HCT116 (cell line): Measurements from ENCODE around the gene CNTN4. TPM values are rescaled to one million over a fixed set of nuclear protein-coding genes. Genes with fewer than 3 reads are reported as not detected.
A peak's percentile ranks its signal among the peaks of the same experiment; 100 is the strongest.

Experiments used
- ATAC-seq: fragments of 200-7000 bp; cut with Tn5 transposase; 2 replicates; pipeline ENCODE4 v1.9.1; 2020; ENCODE audit warnings: mild to moderate bottlenecking, moderate library complexity
- BruUV-seq: library from RNA; stranded (reverse); fragments of 400-500 nt; replicated peaks from 2 replicates; lab custom pipeline; 2021; lab: Mats Ljungman, UMichigan
- CTCF ChIA-PET: fragments of 300-600 bp; sonication (Branson Sonifier 250); formaldehyde crosslinking; loops from one replicate; lab custom pipeline; 2021; ENCODE audit warnings: antibody characterized with exemption; lab: Charles Lee
- POLR2A ChIA-PET: fragments of 300-600, 350-600 bp; sonication (Branson Sonifier 250); formaldehyde crosslinking; loops from one replicate; lab custom pipeline; 2021; ENCODE audit warnings: antibody characterized with exemption; lab: Charles Lee
- RAD21 ChIA-PET, 2 experiments: fragments of 300-600 bp; sonication (Branson Sonifier 250); formaldehyde crosslinking; loops; one replicate each; lab custom pipeline; 2023; ENCODE audit warnings: low total read pairs in 2 of 2; ENCODE audit not compliant: uncharacterized antibody in 2 of 2, unreplicated experiment in 2 of 2, low non-redundant PET in 1 of 2; lab: Charles Lee
- DNase-seq: peaks from one replicate; pipeline ENCODE4 v3.0.0-alpha.2; 2010; ENCODE audit warnings: low read depth, low spot score
- H2AFZ ChIP-seq: fragments of 200-600 bp; shearing (Covaris generic), sonication (generic); 2 replicates; pipeline ENCODE4 v1.6.1; 2017; ENCODE audit warnings: low read depth, mixed run types, mixed read lengths, antibody characterized with exemption, low read length; ENCODE audit not compliant: poor library complexity, severe bottlenecking
- H3K27ac ChIP-seq: 2 replicates; pipeline ENCODE4 v1.5.1; 2012; ENCODE audit warnings: low read depth, low read length
- H3K27me3 ChIP-seq: fragments of 200-600 bp; sonication (generic); 2 replicates; pipeline ENCODE4 v1.6.1; 2016; ENCODE audit warnings: mixed run types, low read length, mixed read lengths; ENCODE audit not compliant: insufficient read depth
- H3K36me3 ChIP-seq, 2 experiments: fragments of 200-500 bp in 1 of 2; fragments of 200-600 bp in 1 of 2; sonication (Bioruptor generic) in 1 of 2; sonication (generic) in 1 of 2; 2 replicates each; pipeline versions ENCODE4 v1.5.1 to v1.6.1; 2014 to 2016; ENCODE audit warnings: low read length in 2 of 2, inconsistent platforms in 1 of 2, mixed read lengths in 1 of 2, mixed run types in 1 of 2; ENCODE audit not compliant: insufficient read depth in 2 of 2, control insufficient read depth in 1 of 2
- H3K4me1 ChIP-seq, 2 experiments: fragments of 200-600 bp in 1 of 2; sonication (generic) in 1 of 2; 2 replicates each; pipeline versions ENCODE4 v1.5.1 to v1.6.1; 2012 to 2017; ENCODE audit warnings: low read length in 2 of 2, inconsistent platforms in 1 of 2, mild to moderate bottlenecking in 1 of 2, mixed read lengths in 1 of 2, mixed run types in 1 of 2, moderate library complexity in 1 of 2; ENCODE audit not compliant: insufficient read depth in 2 of 2, control insufficient read depth in 1 of 2
- H3K4me2 ChIP-seq: fragments of 200-600 bp; sonication (generic); 2 replicates; pipeline ENCODE4 v1.6.1; 2017; ENCODE audit warnings: mixed run types, low read length, mixed read lengths
- H3K4me3 ChIP-seq, 2 experiments: fragments of 200-600 bp in 1 of 2; sonication (generic) in 1 of 2; replicated peaks in 1 of 2; 2 replicates each; pipeline ENCODE4 v1.5.1; 2011 to 2016; ENCODE audit warnings: low read length in 2 of 2, control low read depth in 1 of 2, low read depth in 1 of 2, mild to moderate bottlenecking in 1 of 2, mixed read lengths in 1 of 2, mixed run types in 1 of 2
- H3K79me2 ChIP-seq: fragments of 200-600 bp; sonication (generic); 2 replicates; pipeline ENCODE4 v1.6.1; 2017; ENCODE audit warnings: mild to moderate bottlenecking, mixed run types, low read length, moderate library complexity, mixed read lengths; ENCODE audit not compliant: insufficient read depth
- H3K9ac ChIP-seq: fragments of 200-600 bp; sonication (generic); 2 replicates; pipeline ENCODE4 v1.6.1; 2016; ENCODE audit warnings: low read length, mixed read lengths
- H3K9me2 ChIP-seq: fragments of 200-600 bp; sonication (generic), shearing (Covaris generic); 2 replicates; pipeline ENCODE4 v1.6.1; 2017; ENCODE audit warnings: mixed run types, mild to moderate bottlenecking, moderate library complexity; ENCODE audit not compliant: insufficient read depth
- H3K9me3 ChIP-seq, 2 experiments: fragments of 200-500 bp in 1 of 2; fragments of 200-600 bp in 1 of 2; sonication (Bioruptor generic) in 1 of 2; sonication (generic) in 1 of 2; 2 replicates each; pipeline ENCODE4 v1.6.1; 2014 to 2017; ENCODE audit warnings: low read length in 2 of 2, mixed read lengths in 2 of 2, inconsistent platforms in 1 of 2, low read depth in 1 of 2, mild to moderate bottlenecking in 1 of 2, mixed run types in 1 of 2, moderate library complexity in 1 of 2; ENCODE audit not compliant: control insufficient read depth in 1 of 2, insufficient read depth in 1 of 2
- H4K20me1 ChIP-seq: fragments of 200-600 bp; sonication (generic), shearing (Covaris generic); 2 replicates; pipeline ENCODE4 v1.6.1; 2017; ENCODE audit warnings: mixed run types, mild to moderate bottlenecking, moderate library complexity; ENCODE audit not compliant: insufficient read depth
- CEBPB ChIP-seq: IDR thresholded peaks from 2 replicates; pipeline ENCODE4 v1.6.1; 2012; ENCODE audit warnings: low read depth
- ELF1 ChIP-seq: IDR thresholded peaks from 2 replicates; pipeline ENCODE4 v1.6.1; 2012; ENCODE audit warnings: low read depth, borderline replicate concordance
- FOSL1 ChIP-seq: IDR thresholded peaks from 2 replicates; pipeline ENCODE4 v1.6.1; 2012; ENCODE audit warnings: low read depth
- JUND ChIP-seq: IDR thresholded peaks from 2 replicates; pipeline ENCODE4 v1.6.1; 2012
- POLR2A ChIP-seq: IDR thresholded peaks from 2 replicates; pipeline ENCODE4 v1.7.0; 2011; ENCODE audit warnings: borderline replicate concordance; ENCODE audit not compliant: insufficient read depth, insufficient read length; ENCODE audit errors: extremely low read depth
- REST ChIP-seq: IDR thresholded peaks from 2 replicates; pipeline ENCODE4 v1.6.1; 2012; ENCODE audit warnings: low read depth
- SP1 ChIP-seq: IDR thresholded peaks from 2 replicates; pipeline ENCODE4 v1.6.1; 2012; ENCODE audit warnings: low read depth
- SRF ChIP-seq: IDR thresholded peaks from 2 replicates; pipeline ENCODE4 v1.6.1; 2012; ENCODE audit warnings: low read depth
- TCF7L2 ChIP-seq: IDR thresholded peaks from 2 replicates; pipeline ENCODE4 v1.7.0; 2011; ENCODE audit warnings: borderline replicate concordance, inconsistent platforms; ENCODE audit not compliant: insufficient read depth, insufficient read length; ENCODE audit errors: extremely low read depth
- ZBTB33 ChIP-seq: IDR thresholded peaks from 2 replicates; pipeline ENCODE4 v1.6.1; 2011; ENCODE audit warnings: mild to moderate bottlenecking, low read length, moderate library complexity; ENCODE audit not compliant: insufficient replicate concordance; ENCODE audit errors: extremely low read depth
- intact Hi-C: fragments of 100-400 bp; cut with micrococcal nuclease; formaldehyde crosslinking; loops from 2 replicates; pipeline ENCODE4 v1.10.0; 2022
- total RNA-seq: library from RNA; stranded (reverse); gene quantifications from one replicate; pipeline ENCODE4 v1.2.1, GENCODE V29; 2021; ENCODE audit not compliant: unreplicated experiment

Gene CNTN4
- total RNA-seq, 1 experiment from 2014 or later, result not detected

- Histone ChIP-seq H3K9me2 (no peaks in the 10 kb centered on the region), H3K4me1 (no peaks in the 10 kb centered on the region), H3K9me3 (peaks cover 9 to 14% of the 10 kb centered on the region in 2 experiments; a peak in 2 of 4 replicates), H4K20me1 (no peaks in the 10 kb centered on the region), H3K4me3 (no peak overlapping the region), H3K79me2 (no peaks in the 10 kb centered on the region), H3K36me3 (no peaks in the 10 kb centered on the region), H3K4me2 (no peak overlapping the region), H3K27me3 (no peaks in the 10 kb centered on the region)
- POLR2A ChIA-PET, result no interaction called here
- no TSS peak for BruUV-seq
- CTCF ChIA-PET, result no interaction called here
- RAD21 ChIA-PET, result no interaction called here
- no peak for DNase-seq
- TF ChIP-seq POLR2A (no peak), ELF1 (no peak), CEBPB (no peak), ZBTB33 (no peak), JUND (no peak), SRF (no peak), SP1 (no peak)
- TF ChIP-seq, all 23 proteins: peak for 0
- H3K9ac ChIP-seq, result no peak overlapping the region
- intact Hi-C loops, result no loop called here
- no peak overlapping the region for H3K27ac ChIP-seq
- ATAC-seq, result no peak
- no peak overlapping the region for H2AFZ ChIP-seq
Observed at GRCh38 chr3:2301361-2301760, 202.7 kb downstream of the CNTN4 start.

GRCh38 chr3:2303566-2303965 lies 204.9 kb downstream of the CNTN4 start:
- POLR2A ChIA-PET, result no interaction called here
- RAD21 ChIA-PET, result no interaction called here

More at GRCh38 chr3:2303566-2303965, 204.9 kb downstream of the CNTN4 start:
- no peak overlapping the region for H3K4me3 ChIP-seq
- no peak overlapping the region for H3K9ac ChIP-seq
- H3K79me2 ChIP-seq, result no peaks in the 10 kb centered on the region
- no peak overlapping the region for H3K27ac ChIP-seq
- H3K4me2 ChIP-seq, result no peak overlapping the region
- BruUV-seq, result no TSS peak
- H3K27me3 ChIP-seq, result no peaks in the 10 kb centered on the region
- no peak for TF ChIP-seq FOSL1
- TF ChIP-seq TCF7L2, result no peak
- TF ChIP-seq REST, result peak; percentile 17; the same call in 1 of the 2 replicates
- no peak for DNase-seq
- no peak overlapping the region for H2AFZ ChIP-seq
- no peaks in the 10 kb centered on the region for H4K20me1 ChIP-seq
- peaks cover 6 to 10% of the 10 kb centered on the region in 2 experiments; a peak in 2 of 4 replicates for H3K9me3 ChIP-seq
- H3K36me3 ChIP-seq, result no peaks in the 10 kb centered on the region
- ATAC-seq, result no peak
- CTCF ChIA-PET, result no interaction called here
- no peaks in the 10 kb centered on the region for H3K4me1 ChIP-seq
- intact Hi-C loops, result no loop called here
- H3K9me2 ChIP-seq, result no peaks in the 10 kb centered on the region
